ENCODE results near the gene NNT.

DNA sequence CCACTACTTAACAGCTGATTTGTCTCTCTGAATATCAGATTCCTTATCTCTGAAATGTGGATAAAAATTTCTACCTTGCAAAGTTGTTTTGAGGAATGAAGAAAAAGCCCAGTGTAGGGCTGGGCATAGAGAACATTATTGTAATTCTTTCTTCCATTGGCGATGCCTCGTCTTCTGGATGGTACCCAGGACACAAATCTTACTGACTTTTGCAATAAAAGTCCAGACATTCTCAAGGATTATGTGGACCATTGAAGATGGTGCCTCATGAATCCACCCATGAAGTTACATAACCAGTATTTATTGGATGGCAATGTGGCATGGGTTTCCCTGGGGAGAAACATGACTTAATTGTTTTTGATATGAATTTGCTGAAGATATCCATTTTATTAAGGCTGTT lies 33.1 kb downstream of the NNT start:
- TF ChIP-seq EZH2 (IDR thresholded peaks at IDR 0.05; ENCODE audit: borderline replicate concordance, low read length) = no peak
- TF ChIP-seq, protein P1, sequence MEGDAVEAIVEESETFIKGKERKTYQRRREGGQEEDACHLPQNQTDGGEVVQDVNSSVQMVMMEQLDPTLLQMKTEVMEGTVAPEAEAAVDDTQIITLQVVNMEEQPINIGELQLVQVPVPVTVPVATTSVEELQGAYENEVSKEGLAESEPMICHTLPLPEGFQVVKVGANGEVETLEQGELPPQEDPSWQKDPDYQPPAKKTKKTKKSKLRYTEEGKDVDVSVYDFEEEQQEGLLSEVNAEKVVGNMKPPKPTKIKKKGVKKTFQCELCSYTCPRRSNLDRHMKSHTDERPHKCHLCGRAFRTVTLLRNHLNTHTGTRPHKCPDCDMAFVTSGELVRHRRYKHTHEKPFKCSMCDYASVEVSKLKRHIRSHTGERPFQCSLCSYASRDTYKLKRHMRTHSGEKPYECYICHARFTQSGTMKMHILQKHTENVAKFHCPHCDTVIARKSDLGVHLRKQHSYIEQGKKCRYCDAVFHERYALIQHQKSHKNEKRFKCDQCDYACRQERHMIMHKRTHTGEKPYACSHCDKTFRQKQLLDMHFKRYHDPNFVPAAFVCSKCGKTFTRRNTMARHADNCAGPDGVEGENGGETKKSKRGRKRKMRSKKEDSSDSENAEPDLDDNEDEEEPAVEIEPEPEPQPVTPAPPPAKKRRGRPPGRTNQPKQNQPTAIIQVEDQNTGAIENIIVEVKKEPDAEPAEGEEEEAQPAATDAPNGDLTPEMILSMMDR (conservative IDR thresholded peaks at IDR 0.05 in 1 of 2, IDR thresholded peaks at IDR 0.05 in 1 of 2; ENCODE audit: extremely low read depth in 1 of 2, insufficient read depth in 1 of 2, low read depth in 1 of 2, low read length in 2 of 2) = no peak

Data from mammary epithelial cell (primary cell).